H7 (cell line): ENCODE results near the gene TAS2R14. TPM values are rescaled to one million over a fixed set of nuclear protein-coding genes. Genes with fewer than 3 reads are reported as not detected.

Experiments
- total RNA-seq: library from RNA; depleted of rRNA; stranded (reverse); fragments of >200 nt; shearing (Covaris generic); gene quantifications from 2 replicates; pipeline ENCODE4 v1.2.3, GENCODE V29; 2014; rRNA removed

TAS2R14 gene
- total RNA-seq, 1 experiment from 2014 or later, result 0.10 TPM

Other genes starting within 250 kb of the TAS2R14 start
- gene YBX3, start 215.9 kb downstream of the TAS2R14 start, total RNA-seq, result 108 and 140 TPM in 2 replicates
- not detected in 2 replicates for gene TAS2R7, start 136.6 kb downstream of the TAS2R14 start, total RNA-seq
- not detected in 2 replicates for gene TAS2R8, start 132.0 kb downstream of the TAS2R14 start, total RNA-seq
- gene TAS2R9, start 129.1 kb downstream of the TAS2R14 start, total RNA-seq, result not detected in 2 replicates
- gene TAS2R10, start 112.9 kb downstream of the TAS2R14 start, total RNA-seq, result 0.10 TPM in 1 of 2 replicates, not detected in the other
- 0.78 and 2.1 TPM in 2 replicates for gene PRR4, start 89.8 kb downstream of the TAS2R14 start, total RNA-seq
- 5.2 and 7.0 TPM in 2 replicates for gene PRH1, start 55.0 kb downstream of the TAS2R14 start, total RNA-seq
- gene TAS2R13, start 29.7 kb downstream of the TAS2R14 start, total RNA-seq, result 0.24 TPM in 1 of 2 replicates, not detected in the other
- 0.21 TPM in 1 of 2 replicates, not detected in the other for gene PRH2, start 10.0 kb downstream of the TAS2R14 start, total RNA-seq
- 0.76 and 0.85 TPM in 2 replicates for gene TAS2R50, start 47.6 kb upstream of the TAS2R14 start, total RNA-seq
- gene TAS2R20, start 59.0 kb upstream of the TAS2R14 start, total RNA-seq, result 0.26 and 0.38 TPM in 2 replicates
- gene TAS2R19, start 83.4 kb upstream of the TAS2R14 start, total RNA-seq, result 0.62 and 1.3 TPM in 2 replicates
- 0.48 and 0.55 TPM in 2 replicates for gene TAS2R31, start 92.1 kb upstream of the TAS2R14 start, total RNA-seq
- gene TAS2R46, start 123.0 kb upstream of the TAS2R14 start, total RNA-seq, result 0.37 and 0.87 TPM in 2 replicates
- gene TAS2R43, start 153.1 kb upstream of the TAS2R14 start, total RNA-seq, result 0.33 TPM in 1 of 2 replicates, not detected in the other
- 0.14 and 1.8 TPM in 2 replicates for gene TAS2R30, start 195.4 kb upstream of the TAS2R14 start, total RNA-seq
- gene SMIM10L1, start 231.9 kb upstream of the TAS2R14 start, total RNA-seq, result 4.5 and 6.2 TPM in 2 replicates
- not detected in 2 replicates for gene TAS2R42, start 247.7 kb upstream of the TAS2R14 start, total RNA-seq